ENCODE data around the gene DOC2A.

Gene DOC2A

DNA sequence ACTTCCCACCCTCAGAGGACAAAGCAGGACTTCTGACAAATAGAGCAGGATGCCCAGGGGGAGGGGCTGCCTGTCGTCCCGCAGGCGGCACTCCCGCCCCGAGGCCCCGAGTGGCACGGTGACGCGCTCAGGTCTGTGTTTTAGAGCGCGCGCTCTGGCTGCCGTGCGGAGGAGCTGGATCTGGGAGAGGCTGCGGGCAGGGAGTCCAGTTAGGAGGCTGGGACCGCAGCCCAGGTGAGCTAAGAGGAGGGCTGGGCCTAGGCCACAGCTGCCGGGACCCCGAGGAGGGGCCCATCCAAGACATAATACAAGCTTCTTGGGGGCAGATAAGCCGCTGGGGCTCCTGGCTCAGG is 6.4 kb downstream of the DOC2A start:
- Histone ChIP-seq H3K27ac (ENCODE audit: low read depth, low read length) (no peak overlapping the region), H3K27me3 (ENCODE audit: control insufficient read depth, insufficient read depth, low read length) (0 out of 2 replicates have a peak, but pooled peaks cover 2% of the 10 kb centered on the region), H3K4me1 (ENCODE audit: control insufficient read depth, insufficient read depth, low read length) (peaks cover 8% of the 10 kb centered on the region; the same call in 1 of the 2 replicates), H3K4me3 (ENCODE audit: low read depth, low read length) (no peak overlapping the region), H3K9ac (ENCODE audit: low read depth, low read length) (peak overlapping the region; percentile 18; the same call in 1 of the 2 replicates), H3K36me3 (ENCODE audit: control insufficient read depth, insufficient read depth, low read length) (peaks cover 24% of the 10 kb centered on the region), H3K9me3 (ENCODE audit: control insufficient read depth, insufficient read depth, low read length) (no peaks in the 10 kb centered on the region)

DNA sequence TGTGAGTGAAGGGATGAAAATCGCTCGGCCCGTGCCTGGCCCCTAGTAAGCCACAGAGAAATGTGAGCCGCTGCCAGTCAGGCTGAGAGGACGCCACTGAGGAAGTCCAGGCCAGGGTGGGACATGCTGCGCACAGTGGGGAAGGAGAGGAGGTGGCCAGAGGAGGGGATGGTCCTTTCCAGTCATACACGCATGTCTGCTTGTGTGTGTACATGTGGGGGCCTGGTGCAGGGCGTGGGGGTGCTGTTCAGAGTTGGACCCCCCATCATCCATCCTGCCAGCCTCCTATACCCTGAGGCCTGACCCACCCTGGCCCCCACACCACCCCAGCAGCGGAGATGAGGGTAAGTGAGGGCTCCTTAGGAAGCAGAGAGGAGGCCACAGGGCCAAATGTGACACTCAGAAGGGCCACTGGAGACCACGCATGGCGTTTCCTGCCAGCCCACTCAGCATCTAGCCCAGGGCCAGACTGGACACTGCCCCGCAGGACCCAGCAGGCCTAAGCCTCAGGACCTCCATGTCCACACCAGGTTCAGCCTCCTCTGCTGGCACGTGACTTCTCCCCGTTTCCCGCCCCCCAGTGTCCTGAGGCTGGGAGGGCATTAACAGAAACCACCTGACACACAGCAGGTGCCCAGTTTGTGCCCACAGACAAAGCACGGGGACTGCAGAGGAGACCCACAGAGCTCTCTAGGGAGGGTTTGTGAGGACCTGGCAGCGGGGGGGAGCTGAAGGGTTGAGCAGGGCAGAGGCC is 7.0 kb downstream of the DOC2A start:
- no peak overlapping the region for H3K27ac ChIP-seq (ENCODE audit: low read depth, low read length)
- peaks cover 24% of the 10 kb centered on the region for H3K36me3 ChIP-seq (ENCODE audit: control insufficient read depth, insufficient read depth, low read length)
- H3K27me3 ChIP-seq (ENCODE audit: control insufficient read depth, insufficient read depth, low read length): no peaks in the 10 kb centered on the region
- H3K4me3 ChIP-seq (ENCODE audit: low read depth, low read length): no peak overlapping the region
- no peak overlapping the region for H3K9ac ChIP-seq (ENCODE audit: low read depth, low read length)
- H3K4me1 ChIP-seq (ENCODE audit: control insufficient read depth, insufficient read depth, low read length): peaks cover 8% of the 10 kb centered on the region; the same call in 1 of the 2 replicates
- H3K9me3 ChIP-seq (ENCODE audit: control insufficient read depth, insufficient read depth, low read length): no peaks in the 10 kb centered on the region

DNA sequence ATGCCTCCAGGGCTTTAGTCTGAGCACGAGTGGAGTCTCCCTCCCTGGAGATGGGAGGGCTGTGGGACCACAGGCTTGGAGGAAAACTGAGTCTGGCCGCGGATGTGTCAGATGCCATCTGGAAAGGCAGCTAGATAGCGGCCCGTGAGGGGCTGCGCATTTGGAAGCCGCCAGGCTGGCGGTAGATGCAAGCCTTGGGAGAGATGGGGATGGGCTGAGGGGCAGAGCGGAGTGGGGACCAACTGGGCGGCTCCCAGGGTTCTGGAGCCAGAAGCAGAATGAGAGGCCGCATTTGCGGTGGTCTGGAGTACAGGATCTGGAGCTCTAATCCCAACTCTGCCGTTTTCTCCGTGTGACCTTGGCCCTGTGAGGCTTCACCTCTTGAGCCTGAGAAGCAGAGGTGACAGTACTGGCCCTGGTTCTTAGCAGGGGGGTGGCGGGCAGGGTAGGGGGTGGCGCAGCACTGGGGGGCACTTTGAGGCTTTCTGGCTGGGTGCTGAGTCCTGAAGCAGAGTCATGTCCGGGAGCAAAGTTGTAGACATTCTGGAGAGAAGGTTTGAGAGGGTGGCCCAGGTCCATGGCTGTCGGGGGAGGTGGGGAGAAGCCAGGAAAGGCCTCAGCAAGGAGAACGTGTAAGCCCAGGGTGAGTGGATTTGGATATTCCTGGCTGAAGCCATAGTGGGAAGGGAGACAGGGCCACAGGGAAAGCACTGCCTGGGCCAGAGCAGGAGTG is 8.0 kb downstream of the DOC2A start:
- Histone ChIP-seq H3K9me3 (ENCODE audit: control insufficient read depth, insufficient read depth, low read length) (no peaks in the 10 kb centered on the region), H3K36me3 (ENCODE audit: control insufficient read depth, insufficient read depth, low read length) (peaks cover 29% of the 10 kb centered on the region), H3K9ac (ENCODE audit: low read depth, low read length) (no peak overlapping the region), H3K4me1 (ENCODE audit: control insufficient read depth, insufficient read depth, low read length) (peaks cover 8% of the 10 kb centered on the region; the same call in 1 of the 2 replicates), H3K4me3 (ENCODE audit: low read depth, low read length) (no peak overlapping the region), H3K27ac (ENCODE audit: low read depth, low read length) (no peak overlapping the region), H3K27me3 (ENCODE audit: control insufficient read depth, insufficient read depth, low read length) (no peaks in the 10 kb centered on the region)

DNA sequence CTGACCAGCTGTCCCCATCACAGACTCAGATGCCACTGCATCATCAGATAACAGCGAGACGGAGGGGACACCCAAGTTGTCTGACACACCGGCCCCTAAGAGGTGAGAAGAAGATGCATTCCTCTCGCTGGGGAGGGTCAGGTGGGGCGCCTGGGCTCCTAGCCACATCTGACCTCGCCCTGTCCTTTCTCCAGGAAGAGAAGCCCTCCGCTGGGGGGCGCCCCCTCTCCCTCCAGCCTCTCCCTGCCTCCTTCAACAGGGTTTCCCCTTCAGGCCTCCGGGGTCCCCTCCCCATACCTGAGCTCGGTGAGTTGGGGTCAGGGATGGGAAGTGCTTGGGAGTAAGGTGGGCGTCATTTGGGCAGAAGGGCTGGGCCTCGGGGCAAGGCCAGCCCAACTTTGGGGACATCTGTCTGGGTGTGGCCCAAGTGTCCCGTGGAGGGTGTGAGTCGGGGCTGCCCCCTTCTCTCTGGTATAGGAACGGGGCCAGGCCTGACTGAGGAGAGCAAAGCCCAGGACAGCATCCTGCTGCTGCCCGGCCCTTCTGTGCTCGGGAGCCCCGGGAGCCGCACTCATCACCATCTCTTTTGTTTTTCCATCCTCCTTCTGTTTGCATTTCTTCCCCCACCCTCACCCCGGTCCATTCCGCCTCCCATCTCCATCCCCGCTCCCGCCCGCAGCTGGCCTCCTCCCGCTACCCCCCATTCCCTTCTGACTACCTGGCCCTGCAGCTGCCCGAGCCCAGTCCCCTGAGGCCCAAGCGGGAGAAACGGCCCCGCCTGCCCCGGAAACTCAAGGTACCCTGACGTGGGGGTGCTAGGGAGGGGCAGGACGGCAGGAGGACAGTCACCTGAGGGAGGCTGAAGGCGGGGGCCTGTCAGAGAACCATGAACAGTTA is 9.8 kb downstream of the DOC2A start:
- H3K4me1 ChIP-seq (ENCODE audit: control insufficient read depth, insufficient read depth, low read length): peaks cover 8% of the 10 kb centered on the region; the same call in 1 of the 2 replicates
- H3K27ac ChIP-seq (ENCODE audit: low read depth, low read length): peak overlapping the region; percentile 20
- H3K9me3 ChIP-seq (ENCODE audit: control insufficient read depth, insufficient read depth, low read length): no peaks in the 10 kb centered on the region
- peaks cover 26% of the 10 kb centered on the region for H3K36me3 ChIP-seq (ENCODE audit: control insufficient read depth, insufficient read depth, low read length)
- no peak overlapping the region for H3K9ac ChIP-seq (ENCODE audit: low read depth, low read length)
- H3K27me3 ChIP-seq (ENCODE audit: control insufficient read depth, insufficient read depth, low read length): no peaks in the 10 kb centered on the region
- H3K4me3 ChIP-seq (ENCODE audit: low read depth, low read length): peak overlapping the region; percentile 40; the same call in 1 of the 2 replicates

DNA sequence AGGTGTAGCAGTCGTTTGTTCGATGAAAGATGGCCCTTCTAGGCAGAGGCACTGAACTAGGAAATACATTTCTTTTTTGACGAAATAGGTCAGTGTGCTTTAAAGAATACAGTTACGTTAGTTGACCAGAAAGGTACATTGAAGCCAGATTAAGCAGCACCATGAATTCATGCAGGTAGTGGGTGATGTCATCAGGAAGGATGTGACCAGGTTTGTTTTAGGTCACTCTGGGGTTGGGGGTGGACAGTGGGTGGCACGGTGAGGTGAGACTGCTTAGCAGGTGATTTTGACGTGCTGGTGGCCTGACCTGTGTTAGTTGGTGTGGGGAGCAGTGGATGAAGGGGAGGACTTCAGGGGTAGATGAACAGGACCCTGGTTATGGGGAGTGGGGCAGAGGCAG is 11.2 kb downstream of the DOC2A start:
- no peak overlapping the region for H3K27ac ChIP-seq (ENCODE audit: low read depth, low read length)
- no peaks in the 10 kb centered on the region for H3K9me3 ChIP-seq (ENCODE audit: control insufficient read depth, insufficient read depth, low read length)
- no peak overlapping the region for H3K4me3 ChIP-seq (ENCODE audit: low read depth, low read length)
- H3K27me3 ChIP-seq (ENCODE audit: control insufficient read depth, insufficient read depth, low read length): no peaks in the 10 kb centered on the region
- no peak overlapping the region for H3K9ac ChIP-seq (ENCODE audit: low read depth, low read length)
- peaks cover 26% of the 10 kb centered on the region for H3K36me3 ChIP-seq (ENCODE audit: control insufficient read depth, insufficient read depth, low read length)
- H3K4me1 ChIP-seq (ENCODE audit: control insufficient read depth, insufficient read depth, low read length): peaks cover 10% of the 10 kb centered on the region; the same call in 1 of the 2 replicates

DNA sequence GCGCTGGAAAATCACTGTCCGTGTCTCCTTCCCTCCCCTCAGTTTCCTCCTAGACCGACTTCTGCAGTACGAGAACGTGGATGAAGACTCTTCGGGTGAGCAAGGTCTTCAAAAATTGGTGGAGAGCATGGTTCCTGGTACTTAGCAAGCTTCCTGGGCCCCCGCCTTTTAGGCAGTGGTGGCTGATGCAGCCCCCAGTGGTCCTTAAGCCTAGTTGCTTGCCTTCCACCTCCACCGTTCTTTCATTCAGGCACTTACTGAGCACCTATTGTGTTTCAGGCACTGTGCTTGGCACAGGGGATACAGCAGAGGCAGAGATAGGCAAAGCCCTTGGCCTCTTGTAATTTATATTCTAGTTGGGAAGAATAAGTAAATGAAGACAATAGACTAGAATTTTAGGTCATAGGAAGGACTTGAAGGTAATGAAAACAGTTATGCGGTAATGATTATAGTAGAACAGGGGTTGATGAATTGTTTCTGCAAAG is 14.0 kb downstream of the DOC2A start:
- peaks cover 27% of the 10 kb centered on the region for H3K36me3 ChIP-seq (ENCODE audit: control insufficient read depth, insufficient read depth, low read length)
- H3K9ac ChIP-seq (ENCODE audit: low read depth, low read length): peak overlapping the region; percentile 63
- H3K27ac ChIP-seq (ENCODE audit: low read depth, low read length): peak overlapping the region; percentile 53
- peak overlapping the region; percentile 82 for H3K4me3 ChIP-seq (ENCODE audit: low read depth, low read length)
- no peaks in the 10 kb centered on the region for H3K27me3 ChIP-seq (ENCODE audit: control insufficient read depth, insufficient read depth, low read length)
- H3K4me1 ChIP-seq (ENCODE audit: control insufficient read depth, insufficient read depth, low read length): peaks cover 12% of the 10 kb centered on the region; the same call in 1 of the 2 replicates
- H3K9me3 ChIP-seq (ENCODE audit: control insufficient read depth, insufficient read depth, low read length): no peaks in the 10 kb centered on the region

DNA sequence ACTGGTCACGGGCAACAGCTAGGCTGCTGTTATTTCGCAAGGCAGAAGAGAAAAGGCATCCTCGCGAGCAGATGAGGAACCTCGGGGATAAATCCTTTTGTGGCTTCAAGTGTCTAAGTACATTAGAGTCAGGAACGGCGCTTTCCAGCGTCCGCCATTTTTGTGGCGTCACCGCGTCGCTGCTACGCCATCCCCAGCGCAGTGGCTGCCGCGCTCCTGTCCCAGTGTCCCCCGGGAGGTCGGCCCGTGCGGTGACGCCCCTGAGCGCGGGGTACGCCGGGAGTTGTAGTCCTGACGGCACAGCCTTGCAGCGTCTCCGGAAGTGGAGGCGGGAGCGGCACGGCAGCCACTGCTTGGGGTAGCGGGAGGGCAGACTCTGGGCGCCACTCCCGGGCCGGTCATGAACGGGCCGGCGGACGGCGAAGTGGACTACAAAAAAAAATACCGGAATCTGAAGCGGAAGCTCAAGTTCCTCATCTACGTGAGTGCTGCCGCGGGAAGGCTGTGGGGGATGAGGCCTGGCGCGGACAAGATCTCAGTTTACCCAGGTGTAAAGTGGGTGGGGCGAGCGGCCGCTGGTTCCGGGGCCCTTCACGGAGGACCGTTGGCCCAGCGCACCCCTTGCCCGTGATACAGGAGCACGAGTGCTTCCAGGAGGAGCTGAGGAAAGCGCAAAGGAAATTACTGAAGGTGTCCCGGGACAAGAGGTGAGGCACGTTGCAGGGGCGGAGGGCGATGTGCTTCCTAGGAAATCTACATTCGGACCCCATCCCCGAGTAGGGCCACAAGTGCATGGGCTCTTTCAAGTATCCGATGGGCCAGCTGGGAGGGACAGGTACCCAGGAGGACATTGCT is 14.7 kb downstream of the DOC2A start, which contains the start of gene INO80E:
INO80E (plus strand) TSS at position 331 of the 855 bp plus-strand sequence; CDS start at position 401, 70 bp downstream.
- peak within 1 kb of the TSS; percentile 92 for H3K27ac ChIP-seq (ENCODE audit: low read depth, low read length)
- H3K36me3 ChIP-seq (ENCODE audit: control insufficient read depth, insufficient read depth, low read length): peaks cover 33% of the 10 kb centered on the region

DNA sequence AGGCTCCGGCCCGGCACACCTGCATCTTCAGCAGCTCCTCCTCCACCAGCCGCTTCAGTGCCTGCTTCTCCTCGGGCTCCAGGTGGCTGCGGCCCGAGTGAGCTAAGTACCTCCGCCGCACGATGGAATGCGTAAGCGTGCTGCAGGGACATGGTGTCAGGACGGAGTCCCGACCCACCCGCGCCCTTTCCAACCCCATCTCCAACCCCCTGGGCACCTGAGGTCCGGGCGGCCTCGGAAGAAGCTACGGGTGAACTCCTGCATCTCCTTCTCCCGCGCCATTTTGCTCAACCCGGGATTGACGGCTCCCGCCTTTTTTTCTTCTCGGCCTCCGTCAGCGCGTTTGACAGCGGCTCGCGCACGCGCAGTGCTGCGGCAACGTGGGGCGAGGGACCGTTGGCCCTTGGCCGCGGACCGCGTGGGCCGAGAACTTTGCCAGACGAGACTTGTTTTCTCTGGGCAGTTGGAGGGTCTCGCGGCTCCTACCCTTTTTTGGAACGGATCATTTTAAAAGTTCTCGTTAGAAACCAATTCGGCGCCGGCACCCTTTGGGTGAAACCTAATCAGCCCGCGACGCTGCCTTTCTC is 15.4 kb downstream of the DOC2A start, which contains the start of gene HIRIP3:
HIRIP3 (minus strand) TSS at position 294 of the 587 bp plus-strand sequence; CDS start at position 282, 12 bp downstream.
- Histone ChIP-seq H3K9ac (ENCODE audit: low read depth, low read length) (peak within 1 kb of the TSS; percentile 79), H3K4me1 (ENCODE audit: control insufficient read depth, insufficient read depth, low read length) (peaks cover 5% of the 10 kb centered on the region; the same call in 1 of the 2 replicates), H3K27ac (ENCODE audit: low read depth, low read length) (peak within 1 kb of the TSS; percentile 92), H3K36me3 (ENCODE audit: control insufficient read depth, insufficient read depth, low read length) (peaks cover 36% of the 10 kb centered on the region), H3K27me3 (ENCODE audit: control insufficient read depth, insufficient read depth, low read length) (no peaks in the 10 kb centered on the region), H3K9me3 (ENCODE audit: control insufficient read depth, insufficient read depth, low read length) (no peaks in the 10 kb centered on the region), H3K4me3 (ENCODE audit: low read depth, low read length) (peak within 1 kb of the TSS; percentile 82)

More for the DNA sequence above, 14.7 kb downstream of the DOC2A start, which contains the start of gene INO80E:
- H3K4me1 ChIP-seq (ENCODE audit: control insufficient read depth, insufficient read depth, low read length): peaks cover 12% of the 10 kb centered on the region; the same call in 1 of the 2 replicates
- H3K27me3 ChIP-seq (ENCODE audit: control insufficient read depth, insufficient read depth, low read length): no peaks in the 10 kb centered on the region
- peak within 1 kb of the TSS; percentile 79 for H3K9ac ChIP-seq (ENCODE audit: low read depth, low read length)
- H3K4me3 ChIP-seq (ENCODE audit: low read depth, low read length): peak within 1 kb of the TSS; percentile 82
- no peaks in the 10 kb centered on the region for H3K9me3 ChIP-seq (ENCODE audit: control insufficient read depth, insufficient read depth, low read length)

DNA sequence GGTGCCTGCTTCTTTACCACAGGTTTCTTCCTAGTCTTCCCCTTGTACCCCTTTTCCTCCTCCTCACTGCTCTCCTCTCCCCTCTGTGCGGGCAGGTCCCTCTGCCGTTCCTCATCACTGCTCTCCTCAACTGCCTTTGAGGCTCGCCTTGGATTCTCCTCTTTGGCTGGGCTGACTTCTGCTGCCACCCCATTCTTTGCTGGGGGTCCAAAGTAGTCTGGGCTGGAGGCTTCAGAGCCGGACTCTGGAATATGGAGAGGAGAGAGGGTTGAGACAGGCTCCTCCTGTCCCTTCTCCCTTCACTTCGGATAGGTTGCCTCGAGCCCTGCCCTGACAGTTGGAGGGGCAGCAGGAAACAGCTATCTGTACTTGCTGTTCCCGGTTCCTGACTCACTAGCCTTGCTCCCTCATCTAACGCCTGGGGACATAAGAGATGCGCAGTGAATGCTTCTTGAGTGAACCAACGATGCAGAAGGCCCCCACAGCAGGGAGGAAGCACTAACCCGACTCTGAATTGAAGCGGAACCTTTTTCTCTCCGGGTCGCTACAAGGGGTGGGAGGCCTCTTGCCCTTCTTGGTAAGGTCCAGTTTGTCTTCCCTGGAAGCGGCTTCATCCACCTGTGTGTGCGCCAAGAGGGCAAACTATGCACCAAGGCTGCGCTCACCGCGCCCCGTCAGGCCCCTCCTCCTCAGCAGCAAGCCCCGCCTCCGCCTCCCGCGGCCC is 16.1 kb downstream of the DOC2A start:
- peak overlapping the region; percentile 92 for H3K27ac ChIP-seq (ENCODE audit: low read depth, low read length)
- H3K27me3 ChIP-seq (ENCODE audit: control insufficient read depth, insufficient read depth, low read length): no peaks in the 10 kb centered on the region
- H3K36me3 ChIP-seq (ENCODE audit: control insufficient read depth, insufficient read depth, low read length): peaks cover 43% of the 10 kb centered on the region
- H3K9me3 ChIP-seq (ENCODE audit: control insufficient read depth, insufficient read depth, low read length): no peaks in the 10 kb centered on the region
- peaks cover 5% of the 10 kb centered on the region; the same call in 1 of the 2 replicates for H3K4me1 ChIP-seq (ENCODE audit: control insufficient read depth, insufficient read depth, low read length)
- H3K4me3 ChIP-seq (ENCODE audit: low read depth, low read length): peak overlapping the region; percentile 82
- no peak overlapping the region for H3K9ac ChIP-seq (ENCODE audit: low read depth, low read length)
